Measurements from ENCODE around the gene EEA1. TPM values are rescaled to one million over a fixed set of nuclear protein-coding genes. Genes with fewer than 3 reads are reported as not detected.

Gene EEA1
- total RNA-seq = 19.1 and 20.9 TPM in 2 replicates
- 20.7 and 29.7 TPM in 2 replicates for polyA plus RNA-seq

- Histone ChIP-seq H2AFZ (peak within 1 kb of the TSS; percentile 60), H3K4me1 (ENCODE audit: insufficient read depth) (peaks cover 9% of the 10 kb centered on the region), H3K4me3 (peak within 1 kb of the TSS; percentile 84), H3K27ac (peak within 1 kb of the TSS; percentile 100), H3K36me3 (replicated peaks; ENCODE audit: insufficient read depth, low read depth) (no peaks in the 10 kb centered on the region), H3K27me3 (no peaks in the 10 kb centered on the region), H3K79me2 (peaks cover 35% of the 10 kb centered on the region), H3K9me2 (replicated peaks; ENCODE audit: insufficient read depth) (no peaks in the 10 kb centered on the region), H3K4me2 (peak within 1 kb of the TSS; percentile 77), H3K9me3 (ENCODE audit: low read depth) (no peaks in the 10 kb centered on the region), H4K20me1 (ENCODE audit: insufficient read depth, poor library complexity, severe bottlenecking) (peaks cover 16% of the 10 kb centered on the region)
- TF ChIP-seq CTCF (IDR thresholded peaks at IDR 0.05; ENCODE audit: poor library complexity) (peak; percentile 15), EZH2 (IDR thresholded peaks at IDR 0.05; ENCODE audit: borderline replicate concordance) (no peak)
- under 1% methylated on average over 39 of the region's 98 CpGs for WGBS (ENCODE audit: low lambda C conversion rate, missing lambda C conversion rate)
- peak; percentile 99 for DNase-seq (ENCODE audit: low spot score)
Observed at GRCh38 chr12:92928962-92929915, at the start of gene EEA1. EEA1 (minus strand) TSS chr12:92929295; CDS start chr12:92929066, 229 bp downstream.

- DNase-seq (ENCODE audit: low spot score) = no peak
- Histone ChIP-seq H4K20me1 (ENCODE audit: insufficient read depth, poor library complexity, severe bottlenecking) (no peaks in the 10 kb centered on the region), H3K36me3 (replicated peaks; ENCODE audit: insufficient read depth, low read depth) (no peaks in the 10 kb centered on the region), H2AFZ (no peak overlapping the region), H3K9me3 (ENCODE audit: low read depth) (peaks cover 5% of the 10 kb centered on the region), H3K4me3 (no peak overlapping the region), H3K4me1 (ENCODE audit: insufficient read depth) (no peaks in the 10 kb centered on the region), H3K27ac (no peak overlapping the region), H3K27me3 (no peaks in the 10 kb centered on the region), H3K79me2 (no peaks in the 10 kb centered on the region), H3K9me2 (replicated peaks; ENCODE audit: insufficient read depth) (no peaks in the 10 kb centered on the region), H3K4me2 (no peak overlapping the region)
- WGBS (ENCODE audit: low lambda C conversion rate, missing lambda C conversion rate) = no CpG with 5 or more reads among the region's 2 CpGs
- TF ChIP-seq EZH2 (IDR thresholded peaks at IDR 0.05; ENCODE audit: borderline replicate concordance) = no peak
- TF ChIP-seq CTCF (IDR thresholded peaks at IDR 0.05; ENCODE audit: poor library complexity) = no peak
- TF ChIP-seq EZH2phosphoT487 (IDR thresholded peaks at IDR 0.05; ENCODE audit: low read depth, severe bottlenecking, unreplicated experiment) = no peak
Observed at GRCh38 chr12:92978607-92979006, 49.5 kb upstream of the EEA1 start.

- H3K36me3 ChIP-seq (replicated peaks; ENCODE audit: insufficient read depth, low read depth) = no peaks in the 10 kb centered on the region
Observed at GRCh38 chr12:92977326-92977725, 48.2 kb upstream of the EEA1 start.

More at GRCh38 chr12:92977326-92977725, 48.2 kb upstream of the EEA1 start:
- no peak overlapping the region for H2AFZ ChIP-seq
- WGBS (ENCODE audit: low lambda C conversion rate, missing lambda C conversion rate) = 95% methylated on average over 5 of the region's 5 CpGs
- H3K27me3 ChIP-seq = no peaks in the 10 kb centered on the region
- peaks cover 5% of the 10 kb centered on the region for H3K9me3 ChIP-seq (ENCODE audit: low read depth)
- H3K9me2 ChIP-seq (replicated peaks; ENCODE audit: insufficient read depth) = no peaks in the 10 kb centered on the region
- no peaks in the 10 kb centered on the region for H4K20me1 ChIP-seq (ENCODE audit: insufficient read depth, poor library complexity, severe bottlenecking)
- no peak for DNase-seq (ENCODE audit: low spot score)
- no peaks in the 10 kb centered on the region for H3K79me2 ChIP-seq
- no peak overlapping the region for H3K27ac ChIP-seq
- no peak for TF ChIP-seq EZH2phosphoT487 (IDR thresholded peaks at IDR 0.05; ENCODE audit: low read depth, severe bottlenecking, unreplicated experiment)
- TF ChIP-seq EZH2 (IDR thresholded peaks at IDR 0.05; ENCODE audit: borderline replicate concordance) = no peak
- TF ChIP-seq CTCF (IDR thresholded peaks at IDR 0.05; ENCODE audit: poor library complexity) = no peak
- H3K4me1 ChIP-seq (ENCODE audit: insufficient read depth) = no peaks in the 10 kb centered on the region
- H3K4me2 ChIP-seq = no peak overlapping the region
- H3K4me3 ChIP-seq = no peak overlapping the region

Measured in hepatocyte (in vitro differentiated cells).